ENCODE results near the gene AIRE.

The AIRE gene

DNA sequence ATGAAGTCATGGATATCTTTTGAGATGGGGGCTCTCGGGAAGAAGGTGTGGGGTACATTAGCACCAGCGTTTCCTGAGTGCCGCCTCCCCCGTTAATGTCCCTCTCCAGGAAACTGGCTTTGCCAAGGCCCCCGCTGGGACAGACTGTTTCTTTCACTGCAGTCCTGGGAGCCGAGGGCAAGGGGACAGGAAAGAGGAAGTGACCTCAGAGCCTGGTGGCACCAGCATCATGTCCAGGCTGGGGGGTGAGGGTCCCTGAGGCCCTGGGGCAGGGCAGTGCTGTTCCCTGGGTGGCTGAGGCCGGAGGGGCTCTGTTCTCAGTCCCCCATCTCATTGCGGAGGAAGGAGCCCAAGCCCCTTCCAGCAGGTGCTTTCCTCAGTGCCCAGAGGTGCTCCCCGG lies 20.0 kb downstream of the AIRE start:
- DNase-seq (ENCODE audit: low read depth), result no peak

DNA sequence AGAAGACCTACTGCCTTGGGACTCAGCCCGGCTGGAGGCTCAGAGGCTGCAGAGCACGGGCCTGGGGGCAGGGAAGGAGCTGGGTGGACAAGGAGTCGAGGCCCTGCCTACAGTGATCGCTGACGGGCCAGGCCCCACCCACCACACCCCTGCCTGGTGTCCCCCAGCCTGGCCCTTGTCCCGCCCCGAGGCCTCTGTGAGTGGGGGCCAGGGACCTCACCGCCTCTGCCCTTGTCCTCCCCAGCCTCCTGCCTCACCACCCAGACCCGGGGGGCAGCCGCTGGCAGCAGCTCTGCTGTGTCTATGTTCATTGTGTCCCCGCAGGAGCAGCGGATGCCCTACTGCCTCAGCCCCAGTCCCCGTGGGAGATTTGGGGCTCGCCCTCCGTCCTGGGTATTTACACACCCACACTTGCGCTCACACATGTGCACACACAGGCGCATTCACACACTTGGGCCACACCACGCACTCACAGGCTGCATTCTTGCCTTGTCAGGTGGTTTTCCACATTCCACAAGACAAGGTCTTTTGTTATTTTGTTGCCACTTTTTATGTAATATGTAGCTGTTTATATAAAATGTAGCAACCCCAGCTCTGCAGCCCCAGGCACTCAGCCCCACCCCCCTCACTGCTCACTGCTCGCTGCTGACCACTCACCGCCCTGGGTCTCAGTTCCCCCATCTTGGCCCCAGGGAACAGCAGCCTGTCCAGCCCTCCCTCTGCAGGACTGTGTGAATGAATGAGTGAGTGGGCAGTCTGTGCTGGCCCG lies 21.4 kb downstream of the AIRE start:
- no peak for DNase-seq (ENCODE audit: low read depth)

DNA sequence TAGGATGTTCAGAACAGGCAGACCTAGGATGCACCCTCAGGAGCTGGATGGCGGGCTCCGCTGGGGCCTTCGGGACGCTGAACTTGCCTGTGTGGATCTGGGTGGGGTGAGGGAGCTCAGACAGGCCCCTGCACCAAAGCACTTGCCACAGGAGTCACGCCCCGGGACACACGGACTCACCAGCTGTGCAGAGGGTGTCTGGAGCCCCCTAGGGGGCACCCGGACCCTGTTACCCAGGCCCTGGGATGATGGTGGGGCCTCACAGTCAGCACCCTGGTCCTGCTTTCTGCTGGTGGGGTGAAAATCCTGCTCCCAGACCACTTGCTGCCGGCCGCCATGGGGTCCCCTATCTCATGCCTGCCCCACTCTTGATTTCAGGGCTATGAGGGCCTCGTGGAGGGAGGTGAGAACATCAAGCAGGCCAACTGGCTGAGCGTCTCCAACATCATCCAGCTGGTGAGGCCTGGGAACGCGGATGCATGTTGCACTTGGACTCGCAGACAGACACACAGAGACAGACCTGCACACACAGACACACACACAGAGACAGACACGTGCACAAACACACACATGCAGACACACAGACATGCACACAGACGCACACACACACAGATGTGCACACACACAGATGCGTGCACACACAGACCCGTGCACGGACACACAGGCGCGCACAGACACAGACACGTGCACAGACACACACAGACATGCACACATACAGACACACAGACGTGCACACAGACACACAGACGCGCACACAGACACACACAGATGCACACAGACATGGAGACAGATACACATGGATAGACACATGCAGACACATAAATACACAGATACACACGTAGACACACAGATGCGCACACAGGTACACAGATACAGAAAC lies 25.2 kb downstream of the AIRE start:
- DNase-seq (ENCODE audit: low read depth), result no peak

DNA sequence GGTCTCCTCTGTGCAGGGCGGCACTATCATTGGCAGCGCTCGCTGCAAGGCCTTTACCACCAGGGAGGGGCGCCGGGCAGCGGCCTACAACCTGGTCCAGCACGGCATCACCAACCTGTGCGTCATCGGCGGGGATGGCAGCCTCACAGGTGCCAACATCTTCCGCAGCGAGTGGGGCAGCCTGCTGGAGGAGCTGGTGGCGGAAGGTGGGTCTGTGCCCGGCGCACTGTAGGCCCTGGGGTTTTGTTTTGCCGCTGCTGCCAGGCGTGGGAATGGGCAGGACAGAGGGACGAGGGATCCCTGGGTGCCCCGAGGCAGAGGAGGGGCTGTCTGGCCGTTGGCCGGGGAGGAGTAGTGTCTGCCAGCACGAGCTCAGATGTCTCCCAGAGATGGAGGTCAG lies 26.4 kb downstream of the AIRE start:
- DNase-seq (ENCODE audit: low read depth), result no peak

DNA sequence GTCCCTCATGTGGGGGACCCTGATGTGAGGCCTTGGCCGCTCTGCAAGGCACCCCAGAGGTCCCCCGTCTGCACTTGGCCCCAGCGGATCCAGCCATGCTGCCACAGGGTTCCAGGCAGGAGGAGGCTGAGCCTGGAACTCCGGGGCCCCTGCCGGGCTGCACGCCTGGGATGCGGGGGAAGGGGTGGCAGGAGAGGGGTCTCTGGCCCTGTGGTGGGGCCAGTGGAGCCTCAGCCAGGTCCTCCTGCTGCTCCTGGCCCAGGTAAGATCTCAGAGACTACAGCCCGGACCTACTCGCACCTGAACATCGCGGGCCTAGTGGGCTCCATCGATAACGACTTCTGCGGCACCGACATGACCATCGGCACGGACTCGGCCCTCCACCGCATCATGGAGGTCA lies 27.0 kb downstream of the AIRE start:
- DNase-seq (ENCODE audit: low read depth), result no peak

DNA sequence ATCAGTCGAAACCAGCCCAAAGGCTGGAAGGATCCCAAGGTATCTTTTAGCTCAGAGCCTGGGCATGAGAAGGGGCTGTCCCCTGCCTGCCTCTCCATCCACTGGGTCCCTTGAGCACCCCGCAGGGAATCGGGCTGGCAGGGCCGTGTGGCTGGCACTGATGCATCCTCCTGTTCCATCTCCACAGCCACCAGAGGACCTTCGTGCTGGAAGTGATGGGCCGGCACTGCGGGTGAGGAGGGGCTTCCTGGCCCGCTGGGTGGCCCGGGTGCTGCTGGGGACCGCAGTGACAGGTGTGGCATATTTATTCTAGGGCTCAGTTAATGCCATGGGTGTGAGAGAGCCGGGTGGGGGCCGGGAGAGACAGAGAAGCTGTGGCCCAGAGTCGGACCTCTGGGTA lies 27.8 kb downstream of the AIRE start:
- DNase-seq (ENCODE audit: low read depth), result no peak

DNA sequence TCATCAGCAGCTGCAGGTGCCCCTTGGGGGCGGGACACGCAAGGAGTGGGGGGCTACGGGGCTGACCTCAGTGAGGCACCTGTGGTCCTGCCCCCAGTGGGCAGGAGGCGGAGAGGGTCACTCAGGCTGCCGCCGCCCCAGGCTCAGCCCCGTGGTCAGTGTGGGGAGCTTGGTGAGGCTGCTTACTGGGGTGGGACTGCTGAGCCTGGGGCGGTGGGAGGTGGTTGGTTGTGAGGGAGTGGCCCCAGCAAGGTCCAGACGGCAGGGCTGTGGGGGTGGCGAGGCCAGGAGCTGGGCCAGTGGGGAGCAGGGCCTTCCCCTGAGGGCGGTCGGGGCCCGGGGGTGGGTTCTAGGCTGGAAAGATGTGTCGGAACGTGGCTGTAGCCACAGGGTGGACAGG lies 28.5 kb downstream of the AIRE start:
- DNase-seq (ENCODE audit: low read depth), result no peak

DNA sequence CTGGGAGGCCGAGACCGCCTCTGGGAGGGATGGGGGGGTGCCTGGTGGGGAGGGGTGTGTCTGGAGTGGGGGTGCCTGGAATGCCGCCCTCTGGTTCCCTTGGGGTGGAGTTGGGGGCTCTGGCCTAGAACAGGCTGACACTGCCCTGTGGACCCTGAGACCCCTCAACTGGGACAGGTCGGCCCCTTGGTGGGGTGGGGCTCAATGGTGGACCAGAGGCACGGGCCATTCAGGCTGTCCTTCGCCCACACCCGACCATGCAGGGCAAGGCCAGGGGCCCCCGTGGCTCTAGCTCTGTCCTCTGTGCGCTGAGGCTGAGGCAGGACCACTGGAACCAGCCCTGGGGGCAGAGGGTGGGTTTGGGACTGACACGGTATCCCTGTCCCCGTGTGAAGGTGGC lies 28.9 kb downstream of the AIRE start:
- no peak for DNase-seq (ENCODE audit: low read depth)

DNA sequence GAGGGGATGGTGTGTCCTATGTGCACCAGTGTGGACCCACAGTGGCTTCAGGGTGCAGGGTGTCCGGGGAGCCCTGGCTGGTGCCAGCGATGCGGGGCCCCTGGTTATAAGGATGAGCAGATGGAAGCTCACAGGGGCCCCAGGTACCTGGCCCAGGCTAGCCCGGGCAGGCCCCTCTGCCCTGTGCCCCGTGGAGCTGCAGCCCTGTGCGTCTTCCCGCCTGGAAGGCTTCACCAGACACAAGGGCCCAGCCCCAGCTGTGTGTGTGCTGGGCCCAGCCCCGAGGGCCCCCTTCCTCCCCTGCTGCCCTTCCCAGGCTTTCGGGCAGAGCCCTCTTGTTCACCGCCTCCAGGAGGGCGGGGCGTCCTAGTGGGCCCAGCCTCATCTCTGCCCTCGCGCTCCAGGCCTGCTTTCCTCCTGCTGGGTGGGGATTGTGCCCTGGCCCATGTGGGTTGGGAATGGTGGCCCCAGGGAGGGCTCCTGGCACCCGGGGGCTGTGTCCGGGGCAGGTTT lies 30.1 kb downstream of the AIRE start:
- DNase-seq (ENCODE audit: low read depth), result no peak

DNA sequence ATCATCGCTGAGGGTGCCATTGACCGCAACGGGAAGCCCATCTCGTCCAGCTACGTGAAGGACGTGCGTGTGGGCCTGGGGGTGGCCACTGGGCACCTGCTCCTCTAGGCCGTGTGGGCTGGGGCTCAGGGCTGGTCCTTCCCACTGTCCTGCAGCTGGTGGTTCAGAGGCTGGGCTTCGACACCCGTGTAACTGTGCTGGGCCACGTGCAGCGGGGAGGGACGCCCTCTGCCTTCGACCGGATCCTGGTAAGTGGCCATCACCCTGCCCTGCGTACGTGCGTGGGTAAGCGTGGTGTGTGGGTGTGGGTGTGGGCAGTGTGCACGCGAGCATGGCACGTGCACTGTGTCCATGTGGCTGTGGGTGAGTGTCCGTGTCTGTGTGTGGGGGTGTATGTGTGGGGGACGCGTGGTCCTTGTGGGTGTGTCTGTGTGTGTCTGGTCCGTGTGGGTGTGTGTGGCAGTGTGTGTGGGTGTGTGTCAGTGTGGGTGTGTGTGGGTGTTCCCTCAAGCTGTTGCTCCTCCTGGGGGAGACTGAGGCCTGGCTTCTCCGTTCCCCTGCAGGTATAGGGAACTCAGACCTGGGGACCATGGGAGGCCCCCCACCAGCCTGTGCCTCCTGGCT lies 30.7 kb downstream of the AIRE start:
- DNase-seq (ENCODE audit: low read depth), result no peak

DNA sequence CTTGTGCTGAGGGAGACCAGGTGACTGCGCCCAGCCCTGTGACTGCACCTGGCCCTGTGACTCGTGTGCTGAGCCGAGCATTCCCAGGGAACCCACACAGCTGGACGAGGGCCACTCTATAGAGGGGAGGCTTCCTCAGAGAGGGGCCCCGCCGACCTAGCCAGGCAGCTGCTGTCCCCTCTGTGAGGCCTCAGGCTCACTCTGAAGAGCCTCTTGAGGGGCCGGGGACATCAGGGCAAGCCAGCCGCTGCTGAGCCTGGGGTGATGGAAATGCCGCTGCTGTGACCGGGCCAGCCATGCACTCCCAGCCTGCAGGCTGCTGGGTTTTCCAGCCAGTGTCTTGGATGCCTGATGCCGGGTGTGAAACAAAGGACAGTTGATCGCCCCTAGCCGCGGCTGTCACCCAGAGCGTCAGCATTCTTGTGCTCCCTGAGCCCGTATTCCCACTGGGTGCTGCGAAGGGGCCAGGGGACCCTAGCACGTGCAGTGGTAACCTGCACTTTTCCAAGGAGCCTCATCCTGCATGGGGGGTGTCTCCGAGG lies 31.6 kb downstream of the AIRE start:
- no peak for DNase-seq (ENCODE audit: low read depth)

DNA sequence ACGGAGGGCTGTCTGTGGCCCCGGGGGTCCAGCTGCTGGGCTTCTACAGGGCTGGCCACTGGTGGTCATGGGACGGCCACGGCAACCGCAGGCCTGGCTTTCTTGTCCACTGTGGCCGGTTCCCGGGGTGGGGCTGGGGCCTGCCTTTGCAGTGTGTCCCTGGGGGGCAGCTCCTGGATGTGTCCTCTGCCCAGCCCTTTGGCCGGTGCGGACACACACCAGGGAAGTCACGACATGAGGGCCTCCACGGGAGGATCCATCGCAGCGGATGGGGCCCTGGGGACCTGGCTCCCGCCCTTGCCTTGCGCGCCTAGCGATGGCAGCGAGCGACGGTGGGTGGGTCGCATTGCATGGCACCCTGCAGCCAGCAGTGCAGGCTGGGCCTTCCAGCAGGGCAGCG lies 32.2 kb downstream of the AIRE start:
- DNase-seq (ENCODE audit: low read depth), result no peak

DNA sequence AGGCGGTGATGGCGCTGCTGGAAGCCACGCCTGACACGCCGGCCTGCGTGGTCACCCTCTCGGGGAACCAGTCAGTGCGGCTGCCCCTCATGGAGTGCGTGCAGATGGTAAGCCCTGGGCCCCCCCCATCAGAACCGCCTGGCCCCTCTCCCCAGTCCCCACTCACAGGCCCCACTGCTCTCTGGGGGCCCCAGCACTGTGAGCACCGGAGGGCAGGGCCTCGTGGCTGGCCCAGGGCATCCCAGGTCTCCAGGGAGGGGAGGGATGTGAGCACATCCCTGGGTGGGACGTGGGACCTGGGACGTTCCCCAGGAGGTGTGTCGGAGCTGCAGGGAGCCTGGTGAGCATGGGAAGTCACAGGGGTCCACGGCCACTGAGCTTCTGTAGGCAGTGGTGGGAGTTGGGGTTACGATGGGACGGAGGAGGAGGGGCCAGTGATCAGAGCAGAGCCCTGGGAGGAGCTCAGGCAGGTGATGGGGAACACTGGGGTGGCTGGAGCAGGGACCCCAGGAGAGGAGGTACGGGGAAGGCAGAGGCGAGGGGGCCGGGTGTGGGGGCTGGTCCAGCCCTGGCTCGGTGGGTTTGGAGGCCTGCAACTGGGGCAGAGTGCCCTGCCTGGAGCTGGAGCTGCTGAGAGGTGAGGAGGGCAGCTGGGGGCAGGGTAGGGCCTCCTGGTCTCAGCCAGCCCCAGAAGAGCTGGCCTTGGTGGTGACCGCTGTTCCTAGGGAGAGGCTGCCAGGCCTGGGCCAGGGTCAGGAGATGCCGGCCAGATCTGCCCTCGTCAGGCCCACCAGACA lies 33.0 kb downstream of the AIRE start:
- DNase-seq (ENCODE audit: low read depth), result no peak

DNA sequence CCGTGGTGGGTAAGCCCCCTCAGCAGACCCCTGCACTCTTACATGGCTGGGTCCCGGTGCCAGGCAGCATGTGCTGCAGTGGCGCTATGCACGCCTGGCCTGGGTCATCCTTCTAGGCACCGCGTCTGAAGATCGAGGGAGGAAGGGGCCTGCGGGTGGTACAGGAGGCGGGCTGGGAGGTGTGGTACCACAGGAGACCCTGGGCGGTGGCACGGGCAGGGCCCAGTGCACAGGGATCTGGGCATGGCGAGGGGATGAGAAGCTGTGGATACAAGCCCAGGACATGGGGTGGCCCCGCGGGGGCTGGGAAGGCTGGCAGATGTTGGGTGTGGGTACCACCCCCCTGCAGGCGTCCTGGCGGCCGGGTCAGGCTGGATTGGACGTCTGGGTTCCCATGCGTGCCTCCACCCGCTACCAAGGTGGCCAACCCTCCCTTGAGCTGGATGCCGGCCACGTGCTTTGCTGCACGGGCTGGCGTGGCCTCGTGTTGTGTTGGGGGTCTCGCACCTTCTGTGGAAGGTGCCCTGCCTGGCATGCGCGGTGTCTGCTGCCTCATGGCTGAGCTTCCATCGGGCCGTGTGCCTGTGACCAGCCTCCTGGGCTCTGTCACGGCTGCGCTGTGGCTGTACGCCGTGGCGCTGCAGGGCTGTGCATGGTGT lies 33.9 kb downstream of the AIRE start:
- DNase-seq (ENCODE audit: low read depth), result no peak

DNA sequence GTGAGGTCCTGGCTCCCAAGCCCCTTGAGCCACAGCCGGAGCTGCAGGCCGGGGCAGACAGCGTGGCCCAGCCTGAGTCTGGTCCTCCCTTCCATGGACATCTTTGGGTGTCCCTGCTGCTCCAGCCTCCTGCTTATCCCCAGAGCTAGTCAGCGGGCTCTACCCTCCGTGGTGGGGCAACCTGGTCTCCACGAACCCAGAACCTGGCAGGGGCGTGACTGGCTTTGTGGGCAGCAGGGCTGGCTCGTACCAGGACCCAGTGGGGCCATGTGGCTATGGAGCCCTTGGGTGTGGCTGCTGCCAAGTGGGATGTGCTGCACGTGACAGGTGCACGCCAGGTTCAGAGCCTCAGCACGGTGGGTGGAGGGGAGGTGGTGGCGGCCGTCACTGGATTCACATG lies 35.2 kb downstream of the AIRE start:
- DNase-seq (ENCODE audit: low read depth), result no peak

DNA sequence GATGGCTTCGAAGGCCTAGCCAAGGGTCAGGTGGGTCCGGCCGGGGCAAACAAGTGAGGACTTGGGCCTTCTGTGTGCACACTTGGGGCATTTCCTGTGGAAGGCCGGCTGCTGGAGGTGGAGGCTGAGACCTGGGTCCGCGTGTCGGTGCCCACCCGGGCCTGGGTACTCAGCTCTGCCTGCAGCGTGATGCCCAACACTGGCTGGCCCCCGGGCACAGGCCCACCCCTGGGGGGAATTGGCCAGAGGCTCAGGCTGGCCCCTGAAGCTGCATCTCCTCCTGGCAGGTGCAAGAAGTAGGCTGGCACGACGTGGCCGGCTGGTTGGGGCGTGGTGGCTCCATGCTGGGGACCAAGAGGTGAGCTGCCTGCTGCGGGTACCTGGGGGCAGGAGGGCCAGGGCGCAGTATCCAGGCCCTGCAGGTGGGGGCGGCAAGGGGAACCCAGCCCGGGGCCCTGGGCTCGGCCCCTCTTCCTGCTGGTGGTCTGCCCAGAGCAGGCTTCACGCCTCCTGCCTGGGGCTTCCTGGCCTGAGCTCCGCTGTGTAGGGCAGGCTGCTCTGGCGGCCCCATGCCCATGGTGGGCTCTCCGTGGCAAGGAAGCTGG lies 36.3 kb downstream of the AIRE start:
- DNase-seq (ENCODE audit: low read depth), result no peak

DNA sequence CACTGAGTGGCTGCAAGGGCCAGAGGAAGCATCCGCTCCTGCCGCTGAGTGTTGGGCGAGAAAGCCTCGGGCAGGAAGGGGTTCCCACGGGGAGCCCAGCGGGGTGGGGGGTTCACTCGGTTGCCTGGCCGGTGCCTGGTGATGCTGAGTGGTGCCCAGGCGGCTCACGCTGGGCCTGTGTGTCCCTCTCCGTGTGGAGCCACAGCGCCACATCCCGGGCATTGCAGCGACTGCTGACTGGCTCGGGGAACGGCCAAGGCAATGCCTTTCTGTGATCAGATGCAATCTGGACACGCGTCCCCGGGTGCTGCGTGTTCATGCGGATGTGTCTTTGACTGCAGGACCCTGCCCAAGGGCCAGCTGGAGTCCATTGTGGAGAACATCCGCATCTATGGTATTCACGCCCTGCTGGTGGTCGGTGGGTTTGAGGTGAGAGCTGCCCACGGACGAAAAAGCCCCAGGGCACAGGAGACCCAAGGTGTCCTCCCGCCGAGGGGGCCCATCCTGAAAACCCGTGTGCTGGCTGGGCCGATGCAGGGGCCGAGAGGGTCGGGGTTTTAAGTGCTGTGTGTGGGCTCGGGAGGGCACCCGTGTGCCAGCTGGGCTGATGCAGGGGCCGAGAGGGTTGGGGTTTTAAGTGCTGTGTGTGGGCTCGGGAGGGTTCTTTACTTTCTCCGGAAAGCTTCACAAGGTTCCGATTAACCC lies 37.1 kb downstream of the AIRE start:
- DNase-seq (ENCODE audit: low read depth), result no peak

DNA sequence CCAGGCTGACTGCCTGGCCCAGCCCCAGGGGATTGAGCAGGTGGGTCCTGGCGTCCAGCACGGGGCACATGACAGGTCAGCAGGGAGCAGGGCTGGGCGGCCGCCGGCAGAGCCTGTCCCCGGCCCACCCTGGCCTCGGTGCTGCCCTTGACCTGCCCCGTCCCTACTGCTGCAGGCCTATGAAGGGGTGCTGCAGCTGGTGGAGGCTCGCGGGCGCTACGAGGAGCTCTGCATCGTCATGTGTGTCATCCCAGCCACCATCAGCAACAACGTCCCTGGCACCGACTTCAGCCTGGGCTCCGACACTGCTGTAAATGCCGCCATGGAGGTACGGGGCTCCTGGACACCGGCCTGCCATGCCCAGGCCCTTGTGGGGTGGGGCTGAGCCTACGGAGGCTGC lies 37.9 kb downstream of the AIRE start:
- no peak for DNase-seq (ENCODE audit: low read depth)

DNA sequence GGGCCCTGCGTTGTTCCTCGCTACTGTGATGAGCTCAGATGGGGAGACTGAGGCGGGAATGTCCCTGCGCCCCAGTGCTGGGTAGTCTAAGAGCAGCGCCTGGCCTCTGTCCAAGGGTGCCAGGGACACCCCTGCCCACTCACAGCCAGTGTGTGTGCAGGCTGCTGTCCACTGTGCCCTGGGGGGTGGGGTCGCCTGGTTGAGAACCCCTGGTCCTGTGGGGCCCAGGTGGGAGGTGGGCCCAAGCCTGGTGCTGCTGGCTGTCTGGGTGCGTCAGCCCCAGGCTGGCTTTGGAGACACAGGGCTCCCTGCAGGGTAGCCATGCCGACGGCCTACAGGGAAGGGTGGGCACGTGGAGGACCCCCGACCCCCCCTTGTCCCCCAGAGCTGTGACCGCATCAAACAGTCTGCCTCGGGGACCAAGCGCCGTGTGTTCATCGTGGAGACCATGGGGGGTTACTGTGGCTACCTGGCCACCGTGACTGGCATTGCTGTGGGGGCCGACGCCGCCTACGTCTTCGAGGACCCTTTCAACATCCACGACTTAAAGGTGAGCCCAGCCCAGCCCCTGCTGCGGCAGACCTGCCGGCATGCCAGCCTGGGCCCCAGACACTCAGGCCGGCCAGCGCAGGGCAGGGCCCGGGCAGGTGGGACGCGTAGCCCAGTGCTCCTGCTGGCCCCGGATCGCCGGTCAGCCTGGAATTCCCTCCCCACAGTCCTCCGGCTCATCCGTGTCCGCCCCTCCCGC lies 38.6 kb downstream of the AIRE start:
- no peak for DNase-seq (ENCODE audit: low read depth)

DNA sequence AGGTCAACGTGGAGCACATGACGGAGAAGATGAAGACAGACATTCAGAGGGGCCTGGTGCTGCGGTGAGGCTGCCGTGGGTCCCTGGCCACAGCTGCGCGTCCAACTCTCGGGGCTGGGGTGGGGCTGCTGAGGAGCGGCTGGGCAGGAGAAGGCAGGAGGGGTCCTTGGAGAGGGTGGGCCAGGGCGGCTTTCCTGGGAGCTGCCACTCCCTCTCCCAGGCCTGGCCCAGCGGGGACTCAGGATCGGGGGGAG lies 39.1 kb downstream of the AIRE start:
- no peak for DNase-seq (ENCODE audit: low read depth)
